Transverse colon (tissue), 4 donors: ENCODE results near the gene FBXO34. TPM values are rescaled to one million over a fixed set of nuclear protein-coding genes. Genes with fewer than 3 reads are reported as not detected.

ENCODE experiments used
- DNase-seq: peaks from one replicate; pipeline ENCODE4 v3.0.0-alpha.2; 2019
- H3K27ac ChIP-seq, 4 donors: fragments of 200-600 bp; sonication (generic); 2 replicates each; pipeline ENCODE4 v1.5.1; 2016 to 2018; ENCODE audit warnings: inconsistent platforms in 4 of 4
- H3K27me3 ChIP-seq: fragments of 200-600 bp; sonication (generic); 2 replicates; pipeline ENCODE4 v1.5.1; 2017; ENCODE audit warnings: inconsistent platforms
- H3K36me3 ChIP-seq, 4 donors: fragments of 200-600 bp; sonication (generic); 2 replicates each; pipeline ENCODE4 v1.5.1; 2017 to 2019; ENCODE audit warnings: inconsistent platforms in 4 of 4
- H3K4me1 ChIP-seq, 4 donors: fragments of 200-600 bp; sonication (generic); 2 replicates each; pipeline ENCODE4 v1.5.1; 2017 to 2020; ENCODE audit warnings: inconsistent platforms in 4 of 4
- H3K4me3 ChIP-seq, 4 donors: fragments of 200-600 bp; sonication (generic); 1 replicate in 1 of 4; 2 replicates in 3 of 4; pipeline versions ENCODE4 v1.5.1 to v1.6.1; 2017 to 2019; ENCODE audit warnings: inconsistent platforms in 4 of 4
- H3K9me3 ChIP-seq, 2 donors: fragments of 200-600 bp; sonication (generic); 2 replicates each; pipeline ENCODE4 v1.5.1; 2017 to 2019; ENCODE audit warnings: inconsistent platforms in 2 of 2
- EP300 ChIP-seq: sonication (generic); formaldehyde crosslinking; IDR thresholded peaks from one replicate; pipeline ENCODE4 v1.6.1; 2017; ENCODE audit warnings: antibody characterized with exemption, low read depth
- POLR2A ChIP-seq: fragments of 450-650 bp; IDR thresholded peaks from one replicate; pipeline ENCODE4 v1.6.1; 2016; ENCODE audit warnings: antibody characterized with exemption, mild to moderate bottlenecking, moderate library complexity
- POLR2AphosphoS5 ChIP-seq, 3 donors: sonication (generic); formaldehyde crosslinking; IDR thresholded peaks; one replicate each; pipeline ENCODE4 v1.6.1; 2016; ENCODE audit warnings: antibody characterized with exemption in 3 of 3
- WGBS, 2 donors: methylation state at CpG; one replicate each; pipeline ENCODE4 v1.1.5; 2018; ENCODE audit warnings: low coverage in 1 of 2; 5-methylcytosine and 5-hydroxymethylcytosine counted together
- in situ Hi-C, 4 donors: fragments of 200-750 bp; cut with MboI; loops; one replicate each; pipeline versions ENCODE4 v1.15.0 to v1.15.1; 2017; ENCODE audit warnings: low sequenced_read_pairs in 3 of 4, low pct_ligation_motif_present in 1 of 4, low pct_unique_long_range_greater_than_20kb in 1 of 4
- intact Hi-C: fragments of 100-400 bp; cut with DNase I; formaldehyde crosslinking; loops from one replicate; pipeline ENCODE4 v1.15.1; 2023; ENCODE audit warnings: low total_unique reads
- total RNA-seq, 4 donors: library from RNA; depleted of rRNA; stranded (reverse); fragments of >200 nt; gene quantifications; one replicate each; pipeline ENCODE4 v1.1.0, GENCODE V29; 2016
- TF ChIP-seq, protein P1 (sequence below), 5 experiments: fragments of 200-600 bp in 3 of 5; fragments of 450-650 bp in 2 of 5; sonication (generic) in 3 of 5; IDR thresholded peaks; 1 replicate in 2 of 5; 2 replicates in 3 of 5; pipeline ENCODE4 v1.5.1; 2016 to 2017; ENCODE audit warnings: antibody characterized with exemption in 5 of 5, inconsistent platforms in 3 of 5, mild to moderate bottlenecking in 2 of 5, moderate library complexity in 1 of 5

Gene FBXO34, protein sequence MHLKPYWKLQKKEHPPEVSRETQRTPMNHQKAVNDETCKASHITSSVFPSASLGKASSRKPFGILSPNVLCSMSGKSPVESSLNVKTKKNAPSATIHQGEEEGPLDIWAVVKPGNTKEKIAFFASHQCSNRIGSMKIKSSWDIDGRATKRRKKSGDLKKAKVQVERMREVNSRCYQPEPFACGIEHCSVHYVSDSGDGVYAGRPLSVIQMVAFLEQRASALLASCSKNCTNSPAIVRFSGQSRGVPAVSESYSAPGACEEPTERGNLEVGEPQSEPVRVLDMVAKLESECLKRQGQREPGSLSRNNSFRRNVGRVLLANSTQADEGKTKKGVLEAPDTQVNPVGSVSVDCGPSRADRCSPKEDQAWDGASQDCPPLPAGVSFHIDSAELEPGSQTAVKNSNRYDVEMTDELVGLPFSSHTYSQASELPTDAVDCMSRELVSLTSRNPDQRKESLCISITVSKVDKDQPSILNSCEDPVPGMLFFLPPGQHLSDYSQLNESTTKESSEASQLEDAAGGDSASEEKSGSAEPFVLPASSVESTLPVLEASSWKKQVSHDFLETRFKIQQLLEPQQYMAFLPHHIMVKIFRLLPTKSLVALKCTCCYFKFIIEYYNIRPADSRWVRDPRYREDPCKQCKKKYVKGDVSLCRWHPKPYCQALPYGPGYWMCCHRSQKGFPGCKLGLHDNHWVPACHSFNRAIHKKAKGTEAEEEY
- 100 to 1,000 TPM in 2 of 4 donors, 10 to 100 TPM in 2; 34.2 to 129 (median 99.4) TPM for total RNA-seq

DNA sequence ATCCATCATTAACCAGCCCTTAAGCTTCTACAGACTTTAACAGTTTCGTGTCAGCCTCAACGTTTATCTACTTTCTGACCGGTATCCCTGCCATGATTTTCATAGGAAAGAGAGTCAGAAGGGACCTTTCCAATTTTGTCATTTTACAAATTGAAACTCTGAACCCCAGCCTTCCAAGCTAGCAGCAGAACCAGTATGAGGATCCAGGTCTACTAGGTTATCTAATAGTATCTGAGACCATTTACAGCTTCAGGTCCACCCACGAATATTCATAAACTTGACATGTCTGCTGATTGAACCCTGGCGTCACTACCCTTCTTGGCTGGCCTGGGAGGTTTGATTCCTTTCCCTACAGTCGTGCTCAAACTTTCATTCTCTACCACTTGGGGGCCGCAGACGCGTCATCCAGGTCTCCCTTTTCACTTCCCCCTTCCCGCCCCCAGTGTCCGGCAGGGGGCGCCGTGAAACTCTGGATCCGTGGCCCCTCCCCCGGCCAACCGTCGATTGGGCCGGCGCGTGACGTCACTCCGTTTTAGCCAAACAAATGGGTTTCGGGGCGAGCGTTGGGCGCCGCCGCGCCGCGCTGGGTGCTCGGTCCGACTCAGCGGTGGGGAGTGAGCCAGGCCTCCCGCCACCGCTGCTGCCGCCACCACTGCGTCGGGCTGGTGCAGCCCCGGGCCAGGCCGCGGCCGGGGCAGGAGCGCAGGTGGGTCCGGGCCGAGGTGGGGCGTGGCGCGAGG is at the start of gene FBXO34:
Gene FBXO34, plus strand, starts transcription at position 590 of the 740 bp plus-strand sequence. CDS start 78,970 bp downstream, outside the sequence.
- Histone ChIP-seq H3K27ac (peak within 1 kb of the TSS; percentile 91 to 98 (median 96)), H3K36me3 (no peaks in the 10 kb centered on the region)
- in situ Hi-C loops = loop anchor here in 3 of 4 donors (5.0 to 25.0 kb wide), 3 partner anchors 81 to 91 kb away; no protein-coding TSS in a partner anchor

DNA sequence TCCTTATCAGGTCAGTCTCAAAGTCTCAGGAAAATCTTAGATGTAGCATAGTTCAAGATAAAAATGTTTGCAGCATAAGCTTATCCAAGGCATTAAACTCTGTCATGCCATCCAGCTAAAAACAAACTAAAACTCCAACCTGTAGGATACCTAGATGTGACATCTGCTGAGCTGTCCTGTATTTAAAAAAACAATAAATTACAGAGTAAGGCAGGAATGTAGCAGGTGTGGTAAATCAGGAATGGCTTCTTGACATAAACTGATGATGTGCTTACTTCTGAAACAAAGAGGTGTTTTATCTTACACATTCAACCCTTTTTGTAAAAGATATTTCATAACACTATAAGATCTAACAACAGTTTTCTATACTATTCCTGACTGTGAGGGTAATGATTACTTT is 49.3 kb upstream of the FBXO34 start:
- TF ChIP-seq POLR2A = no peak
- no peak for TF ChIP-seq EP300
- TF ChIP-seq, protein P1, sequence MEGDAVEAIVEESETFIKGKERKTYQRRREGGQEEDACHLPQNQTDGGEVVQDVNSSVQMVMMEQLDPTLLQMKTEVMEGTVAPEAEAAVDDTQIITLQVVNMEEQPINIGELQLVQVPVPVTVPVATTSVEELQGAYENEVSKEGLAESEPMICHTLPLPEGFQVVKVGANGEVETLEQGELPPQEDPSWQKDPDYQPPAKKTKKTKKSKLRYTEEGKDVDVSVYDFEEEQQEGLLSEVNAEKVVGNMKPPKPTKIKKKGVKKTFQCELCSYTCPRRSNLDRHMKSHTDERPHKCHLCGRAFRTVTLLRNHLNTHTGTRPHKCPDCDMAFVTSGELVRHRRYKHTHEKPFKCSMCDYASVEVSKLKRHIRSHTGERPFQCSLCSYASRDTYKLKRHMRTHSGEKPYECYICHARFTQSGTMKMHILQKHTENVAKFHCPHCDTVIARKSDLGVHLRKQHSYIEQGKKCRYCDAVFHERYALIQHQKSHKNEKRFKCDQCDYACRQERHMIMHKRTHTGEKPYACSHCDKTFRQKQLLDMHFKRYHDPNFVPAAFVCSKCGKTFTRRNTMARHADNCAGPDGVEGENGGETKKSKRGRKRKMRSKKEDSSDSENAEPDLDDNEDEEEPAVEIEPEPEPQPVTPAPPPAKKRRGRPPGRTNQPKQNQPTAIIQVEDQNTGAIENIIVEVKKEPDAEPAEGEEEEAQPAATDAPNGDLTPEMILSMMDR (IDR thresholded peaks at IDR 0.05) = no peak
- no peak for TF ChIP-seq POLR2AphosphoS5 (IDR thresholded peaks at IDR 0.05)
- Histone ChIP-seq H3K36me3 (no peaks in the 10 kb centered on the region), H3K4me3 (no peak overlapping the region), H3K9me3 (peaks cover 3 to 7% of the 10 kb centered on the region in 2 donors), H3K27ac (no peak overlapping the region), H3K4me1 (peaks cover 0 to 2% (median 0%) of the 10 kb centered on the region in 4 donors), H3K27me3 (no peaks in the 10 kb centered on the region)
- no peak for DNase-seq
- intact Hi-C loops = no loop called here
- in situ Hi-C loops = no loop called here

More for the DNA sequence above, at the start of gene FBXO34:
- peak; percentile 100 for DNase-seq
- no peaks in the 10 kb centered on the region for H3K9me3 ChIP-seq
- intact Hi-C loops = no loop called here
- peaks cover 13 to 36% (median 27%) of the 10 kb centered on the region in 4 donors for H3K4me1 ChIP-seq
- H3K27me3 ChIP-seq = no peaks in the 10 kb centered on the region
- H3K4me3 ChIP-seq = peak within 1 kb of the TSS; percentile 93 to 98 (median 97)
- WGBS, 2 donors = 2 to 8% methylated on average over 3 to 37 of the region's 49 CpGs
- TF ChIP-seq EP300 (peak; percentile 57), POLR2AphosphoS5 (IDR thresholded peaks at IDR 0.05) (peak; percentile 96 to 97 (median 96)), POLR2A (peak; percentile 78)
- TF ChIP-seq, protein P1 (IDR thresholded peaks at IDR 0.05) = peak; percentile 97 to 100 (median 99)

DNA sequence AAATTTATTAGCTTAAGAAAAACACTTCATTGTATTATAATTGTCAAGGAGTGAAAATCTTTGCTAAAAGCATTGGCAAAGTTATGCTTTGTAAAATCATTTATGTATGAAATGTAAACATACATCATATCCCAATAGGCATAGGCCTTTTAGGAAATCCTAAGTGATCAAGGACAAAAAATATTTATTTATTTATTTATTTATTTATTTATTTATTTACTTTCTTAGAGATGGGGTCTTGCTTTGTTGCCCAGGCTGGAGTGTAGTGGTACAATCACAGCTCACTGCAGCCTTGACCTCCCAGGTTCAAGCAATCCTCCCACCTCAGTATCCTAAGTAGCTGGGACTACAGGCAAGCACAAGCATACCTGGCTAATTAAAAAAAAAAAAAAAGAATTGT is 47.9 kb upstream of the FBXO34 start:
- no peak for DNase-seq
- Histone ChIP-seq H3K27ac (no peak overlapping the region), H3K36me3 (no peaks in the 10 kb centered on the region), H3K4me1 (no peaks in the 10 kb centered on the region), H3K4me3 (no peak overlapping the region), H3K27me3 (no peaks in the 10 kb centered on the region), H3K9me3 (peaks cover 8 to 9% of the 10 kb centered on the region in 2 donors)
- in situ Hi-C loops = no loop called here
- no peak for TF ChIP-seq EP300
- TF ChIP-seq POLR2A = no peak
- TF ChIP-seq, protein P1 (IDR thresholded peaks at IDR 0.05) = no peak
- TF ChIP-seq POLR2AphosphoS5 (IDR thresholded peaks at IDR 0.05) = no peak
- intact Hi-C loops = no loop called here

DNA sequence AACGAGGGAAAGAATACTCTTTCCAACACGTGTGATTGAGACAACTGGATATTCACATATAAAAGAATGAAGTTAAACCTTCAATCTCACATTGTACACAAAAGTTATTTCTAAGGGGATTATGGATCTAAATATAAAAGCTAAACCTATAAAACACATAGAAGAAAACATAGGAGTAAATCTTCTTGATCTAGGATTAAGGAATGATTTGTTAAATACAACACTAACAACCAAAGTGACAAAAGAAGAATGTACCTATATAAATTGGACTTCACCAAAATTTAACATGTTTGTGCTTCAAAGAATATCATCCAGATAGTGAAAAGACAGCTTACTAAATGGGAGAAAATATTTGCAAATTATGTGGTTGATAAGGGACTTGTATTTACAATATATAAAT is 43.0 kb upstream of the FBXO34 start:
- no peaks in the 10 kb centered on the region for H3K36me3 ChIP-seq
- WGBS, 2 donors = 84 to 87% methylated on average over 2 of the region's 2 CpGs
- in situ Hi-C loops (no loop called here), intact Hi-C loops (no loop called here)
- no peaks in the 10 kb centered on the region for H3K4me1 ChIP-seq
- no peak overlapping the region for H3K4me3 ChIP-seq
- H3K27ac ChIP-seq = no peak overlapping the region
- DNase-seq = no peak
- no peaks in the 10 kb centered on the region for H3K27me3 ChIP-seq
- TF ChIP-seq POLR2AphosphoS5 (IDR thresholded peaks at IDR 0.05) (no peak), POLR2A (no peak), EP300 (no peak)
- TF ChIP-seq, protein P1 (IDR thresholded peaks at IDR 0.05) = no peak
- H3K9me3 ChIP-seq = peaks cover 8 to 9% of the 10 kb centered on the region in 2 donors
